Common myeloid progenitor, CD34-positive (primary cell): ENCODE data around the gene RBMS1.

Experiments
- CTCF ChIA-PET: fragments of 350-600 bp; sonication (Branson Sonifier 250); formaldehyde crosslinking; loops from one replicate; lab custom pipeline; 2021; ENCODE audit warnings: antibody characterized with exemption; lab: Charles Lee
- POLR2A ChIA-PET: fragments of 350-600 bp; sonication (Branson Sonifier 250); formaldehyde crosslinking; loops from one replicate; lab custom pipeline; 2021; ENCODE audit warnings: antibody characterized with exemption; lab: Charles Lee
- DNase-seq, 3 donors: peaks; one replicate each; pipeline versions ENCODE4 v3.0.0 to v3.0.0-alpha.2; 2013
- H3K27ac ChIP-seq, 2 experiments: 1 replicate in 1 of 2; 2 replicates in 1 of 2; pipeline ENCODE4 v1.7.0; 2013; ENCODE audit warnings: inconsistent platforms in 2 of 2, low read length in 2 of 2, mild to moderate bottlenecking in 2 of 2, low read depth in 1 of 2, moderate library complexity in 1 of 2; ENCODE audit not compliant: severe bottlenecking in 2 of 2, insufficient read depth in 1 of 2, poor library complexity in 1 of 2
- H3K27me3 ChIP-seq, 5 experiments: replicated peaks in 2 of 5; 1 replicate in 3 of 5; 2 replicates in 2 of 5; pipeline versions ENCODE4 v1.6.1 to v1.7.0; 2013; ENCODE audit warnings: low read length in 4 of 5, mild to moderate bottlenecking in 2 of 5, moderate library complexity in 2 of 5, inconsistent platforms in 1 of 5; ENCODE audit not compliant: insufficient read depth in 5 of 5, control insufficient read depth in 4 of 5
- H3K36me3 ChIP-seq, 4 experiments: 1 replicate in 2 of 4; 2 replicates in 2 of 4; pipeline versions ENCODE4 v1.6.1 to v1.7.0; 2013; ENCODE audit warnings: low read length in 3 of 4, control low read depth in 1 of 4, mild to moderate bottlenecking in 1 of 4; ENCODE audit not compliant: control insufficient read depth in 4 of 4, insufficient read depth in 4 of 4
- H3K4me1 ChIP-seq, 4 experiments: 1 replicate in 3 of 4; 2 replicates in 1 of 4; pipeline versions ENCODE4 v1.6.1 to v1.7.1; 2013; ENCODE audit warnings: low read length in 3 of 4, mild to moderate bottlenecking in 3 of 4, control low read depth in 1 of 4, inconsistent platforms in 1 of 4, moderate library complexity in 1 of 4; ENCODE audit not compliant: control insufficient read depth in 4 of 4, insufficient read depth in 4 of 4; ENCODE audit errors: control extremely low read depth in 1 of 4
- H3K4me3 ChIP-seq, 7 experiments: 1 replicate in 4 of 7; 2 replicates in 3 of 7; pipeline versions ENCODE4 v1.5.1 to v1.7.0; 2013; ENCODE audit warnings: mild to moderate bottlenecking in 7 of 7, low read length in 6 of 7, moderate library complexity in 6 of 7, inconsistent platforms in 2 of 7, low read depth in 2 of 7, control low read depth in 1 of 7; ENCODE audit not compliant: insufficient read depth in 4 of 7, control insufficient read depth in 1 of 7; ENCODE audit errors: extremely low read depth in 1 of 7
- H3K9me3 ChIP-seq, 5 experiments: 1 replicate in 4 of 5; 2 replicates in 1 of 5; pipeline versions ENCODE4 v1.6.1 to v1.7.1; 2013; ENCODE audit warnings: low read length in 4 of 5, mild to moderate bottlenecking in 2 of 5, inconsistent platforms in 1 of 5, low read depth in 1 of 5, moderate library complexity in 1 of 5; ENCODE audit not compliant: control insufficient read depth in 4 of 5, insufficient read depth in 2 of 5; ENCODE audit errors: control extremely low read depth in 1 of 5
- WGBS: methylation state at CpG from one replicate; pipeline ENCODE4 v1.1.5; 2013; ENCODE audit not compliant: insufficient coverage; 5-methylcytosine and 5-hydroxymethylcytosine counted together

Gene RBMS1

DNA sequence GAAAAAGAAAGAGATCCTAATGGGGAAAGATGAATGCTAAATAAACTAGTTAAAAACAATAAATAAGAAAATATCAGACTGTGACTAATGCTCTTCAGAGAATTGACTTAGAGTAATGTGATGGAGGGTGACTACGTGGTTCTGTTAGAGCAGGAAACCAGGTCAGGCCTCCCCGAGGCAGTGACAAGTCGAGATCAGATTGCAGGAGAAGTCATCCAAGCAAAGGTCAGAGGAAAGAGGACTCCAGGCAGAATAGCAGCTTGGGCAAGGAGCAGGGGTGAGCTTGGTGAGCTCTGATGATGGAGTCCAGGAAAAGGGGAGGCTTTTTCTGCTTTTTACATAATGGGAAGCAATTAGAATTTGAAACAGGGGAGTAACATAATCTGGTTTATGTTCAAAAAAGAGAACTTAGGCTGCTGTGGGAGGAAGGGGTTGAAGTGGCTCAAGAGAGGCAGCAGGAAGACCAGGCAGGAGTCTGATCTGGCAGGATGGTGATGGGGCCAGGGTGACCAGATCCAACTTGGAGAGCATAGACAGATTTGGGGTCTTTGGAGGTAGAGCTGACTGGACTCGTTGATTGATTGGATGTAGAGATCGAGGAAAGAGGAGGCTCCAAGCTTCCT, 266.2 kb downstream of the RBMS1 start:
- ChIA-PET CTCF (no interaction called here), POLR2A (no interaction called here)
- peak in 2 of 3 donors; percentile 6 to 18 for DNase-seq
- Histone ChIP-seq H3K4me3 (no peak overlapping the region), H3K27ac (no peak overlapping the region), H3K9me3 (no peaks in the 10 kb centered on the region), H3K4me1 (no peaks in the 10 kb centered on the region), H3K36me3 (no peaks in the 10 kb centered on the region), H3K27me3 (no peaks in the 10 kb centered on the region)
- 24% methylated on average over 4 of the region's 5 CpGs for WGBS

DNA sequence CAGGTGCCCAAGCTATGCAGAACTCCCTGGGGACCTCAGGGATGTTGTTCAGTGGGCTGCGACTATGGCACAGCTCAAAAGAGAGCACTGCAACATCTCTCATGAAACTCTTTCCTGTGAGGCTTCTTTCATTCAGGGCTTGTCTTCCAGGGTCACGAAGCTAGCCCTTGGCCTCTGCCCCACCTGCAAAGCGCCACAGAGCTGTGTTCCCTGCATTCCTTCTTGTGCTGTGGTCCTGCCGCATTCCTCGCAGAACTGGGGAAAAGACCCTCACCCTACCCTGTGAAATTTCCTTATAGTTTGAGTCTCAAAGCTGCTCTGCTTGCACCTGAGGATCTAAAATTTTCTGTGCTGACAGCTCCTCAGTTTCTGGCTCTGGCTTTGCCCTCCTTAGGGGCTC, 267.2 kb downstream of the RBMS1 start:
- Histone ChIP-seq H3K27ac (no peak overlapping the region), H3K27me3 (no peaks in the 10 kb centered on the region), H3K4me3 (no peak overlapping the region), H3K36me3 (no peaks in the 10 kb centered on the region), H3K4me1 (no peaks in the 10 kb centered on the region), H3K9me3 (no peaks in the 10 kb centered on the region)
- WGBS, result 86% methylated on average over 5 of the region's 5 CpGs
- POLR2A ChIA-PET, result no interaction called here
- CTCF ChIA-PET, result interaction anchor here (1.0 kb wide), 1 partner anchor 117 kb away, joined by 3 read pairs; no protein-coding TSS in a partner anchor
- DNase-seq, result no peak

GRCh38 chr2:160225722-160226121, 267.9 kb downstream of the RBMS1 start:
- no peaks in the 10 kb centered on the region for H3K4me1 ChIP-seq

GRCh38 chr2:160224507-160224906, 269.1 kb downstream of the RBMS1 start:
- Histone ChIP-seq H3K36me3 (no peaks in the 10 kb centered on the region), H3K27ac (no peak overlapping the region), H3K4me1 (no peaks in the 10 kb centered on the region), H3K27me3 (no peaks in the 10 kb centered on the region), H3K9me3 (no peaks in the 10 kb centered on the region), H3K4me3 (no peak overlapping the region)
- DNase-seq, result no peak
- ChIA-PET CTCF (no interaction called here), POLR2A (no interaction called here)
- 100% methylated on average over 3 of the region's 3 CpGs for WGBS

More at GRCh38 chr2:160225722-160226121, 267.9 kb downstream of the RBMS1 start:
- DNase-seq, result no peak
- Histone ChIP-seq H3K27me3 (no peaks in the 10 kb centered on the region), H3K4me3 (no peak overlapping the region), H3K27ac (no peak overlapping the region), H3K9me3 (no peaks in the 10 kb centered on the region), H3K36me3 (no peaks in the 10 kb centered on the region)
- ChIA-PET POLR2A (no interaction called here), CTCF (interaction anchor here (1.0 kb wide), 1 partner anchor 116 kb away, joined by 3 read pairs; no protein-coding TSS in a partner anchor)
- WGBS, result 96% methylated on average over 3 of the region's 4 CpGs

GRCh38 chr2:160224060-160224459, 269.5 kb downstream of the RBMS1 start:
- Histone ChIP-seq H3K9me3 (no peaks in the 10 kb centered on the region), H3K4me3 (no peak overlapping the region), H3K27ac (no peak overlapping the region), H3K36me3 (no peaks in the 10 kb centered on the region), H3K4me1 (no peaks in the 10 kb centered on the region), H3K27me3 (no peaks in the 10 kb centered on the region)
- ChIA-PET POLR2A (no interaction called here), CTCF (no interaction called here)
- peak; percentile 9 to 57 (median 47) for DNase-seq
- WGBS, result 88% methylated on average over 2 of the region's 3 CpGs

DNA sequence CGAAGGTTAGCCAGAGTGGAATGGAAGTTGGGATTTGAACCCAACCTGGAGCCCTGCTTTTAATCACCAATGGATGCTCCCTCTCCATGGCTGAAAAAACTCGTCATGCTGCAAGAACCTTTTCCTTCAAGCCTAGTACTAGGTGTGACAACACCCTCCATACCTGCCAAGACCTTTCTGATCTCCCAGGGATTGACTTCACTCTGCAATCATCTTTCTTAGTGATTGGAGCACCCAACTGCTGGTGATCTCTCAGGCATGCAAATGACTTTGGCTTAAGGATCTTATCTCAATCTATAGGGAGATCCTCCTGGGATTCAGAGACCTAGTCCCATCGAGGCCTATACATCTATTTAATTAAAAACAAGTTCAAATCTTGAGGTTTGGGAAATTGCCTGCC, 270.0 kb downstream of the RBMS1 start:
- Histone ChIP-seq H3K36me3 (no peaks in the 10 kb centered on the region), H3K27ac (no peak overlapping the region), H3K4me3 (no peak overlapping the region), H3K4me1 (no peaks in the 10 kb centered on the region), H3K27me3 (no peaks in the 10 kb centered on the region), H3K9me3 (no peaks in the 10 kb centered on the region)
- 89% methylated on average over 3 of the region's 3 CpGs for WGBS
- ChIA-PET POLR2A (no interaction called here), CTCF (no interaction called here)
- DNase-seq, result no peak

- no peaks in the 10 kb centered on the region for H3K27me3 ChIP-seq
- ChIA-PET CTCF (no interaction called here), POLR2A (no interaction called here)
- no peak overlapping the region for H3K27ac ChIP-seq
- H3K36me3 ChIP-seq, result no peaks in the 10 kb centered on the region
- peak in 1 of 3 donors; percentile 15 for DNase-seq
- no peaks in the 10 kb centered on the region for H3K4me1 ChIP-seq
- no peaks in the 10 kb centered on the region for H3K9me3 ChIP-seq
- H3K4me3 ChIP-seq, result no peak overlapping the region
- WGBS, result 86% methylated on average over 6 of the region's 7 CpGs
These were observed 270.9 kb downstream of the RBMS1 start for GRCh38 chr2:160222546-160223283.
